ENCODE results near the gene DOK4. TPM values are rescaled to one million over a fixed set of nuclear protein-coding genes. Genes with fewer than 3 reads are reported as not detected.
A peak's percentile ranks its signal among the peaks of the same experiment; 100 is the strongest.
"Not testable (repeated sequence)": the region's sequence is repeated elsewhere in the genome, so short reads cannot be mapped to it uniquely, and the experiment has no call there.

Gene DOK4
- total RNA-seq, 1 donor from 2014 or later = 83.6 TPM

- no peaks in the 10 kb centered on the region for H3K9me3 Mint-ChIP-seq
- H3K4me3 Mint-ChIP-seq = peak within 1 kb of the TSS; percentile 88
- H3K4me1 Mint-ChIP-seq = peaks cover 15% of the 10 kb centered on the region
- DNase-seq (ENCODE audit: low spot score in 2 of 2, unreplicated experiment in 2 of 2) = peak; percentile 87 to 90
- H3K27me3 Mint-ChIP-seq (ENCODE audit: low read depth) = no peaks in the 10 kb centered on the region
- TF ChIP-seq CTCF (IDR thresholded peaks at IDR 0.05; ENCODE audit: unreplicated experiment) = no peak
- peak within 1 kb of the TSS; percentile 93 for H3K27ac Mint-ChIP-seq
- H3K36me3 Mint-ChIP-seq = peaks cover 7% of the 10 kb centered on the region
These were observed 38.9 kb downstream of the DOK4 start, which contains the start of the genes CIAPIN1 and COQ9 for GRCh38 chr16:57447186-57447962. Gene CIAPIN1 (minus strand): TSS chr16:57447385. CDS start chr16:57440928, 6,457 bp downstream. Gene COQ9 (plus strand): TSS chr16:57447479. CDS start chr16:57447506, 27 bp downstream.

DNA sequence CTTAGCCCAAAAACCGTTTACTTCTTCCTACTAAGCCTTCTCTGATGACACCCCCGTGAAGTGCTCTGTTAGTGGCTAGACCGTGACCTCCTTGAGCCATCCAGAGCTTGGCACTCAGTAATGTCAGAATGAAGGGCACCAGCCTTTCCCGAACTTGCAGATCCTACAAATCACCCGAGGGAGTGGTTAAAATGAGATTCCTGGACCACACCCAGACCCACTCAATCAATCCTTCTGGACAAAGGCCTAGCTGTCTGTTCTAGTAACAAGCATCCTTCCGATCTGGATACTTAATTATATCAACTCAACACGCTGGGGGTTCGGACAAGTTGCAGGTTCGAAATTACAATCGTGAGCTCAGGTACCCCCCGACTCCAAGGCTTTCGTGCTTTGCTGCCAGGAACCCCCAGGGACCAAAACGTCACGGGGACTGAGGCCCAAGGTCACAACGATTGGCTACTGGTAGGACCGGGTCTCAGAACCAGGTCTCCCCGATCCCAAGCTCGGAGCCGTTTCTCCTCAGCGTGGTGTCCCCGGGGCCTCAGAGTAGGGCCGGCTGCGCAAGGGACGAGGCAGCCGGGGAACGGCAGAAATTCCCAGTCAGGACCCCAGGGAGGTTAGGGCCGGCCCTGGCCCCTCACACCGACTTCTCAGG is 39.6 kb downstream of the DOK4 start:
- H3K27me3 Mint-ChIP-seq (ENCODE audit: low read depth) = no peaks in the 10 kb centered on the region
- no peak for DNase-seq (ENCODE audit: low spot score in 2 of 2, unreplicated experiment in 2 of 2)
- peak overlapping the region; percentile 88 for H3K4me3 Mint-ChIP-seq
- H3K27ac Mint-ChIP-seq = peak overlapping the region; percentile 93
- H3K36me3 Mint-ChIP-seq = peaks cover 9% of the 10 kb centered on the region
- no peak for TF ChIP-seq CTCF (IDR thresholded peaks at IDR 0.05; ENCODE audit: unreplicated experiment)
- H3K9me3 Mint-ChIP-seq = no peaks in the 10 kb centered on the region
- H3K4me1 Mint-ChIP-seq = peaks cover 15% of the 10 kb centered on the region

- Mint-ChIP-seq H3K27me3 (ENCODE audit: low read depth) (no peaks in the 10 kb centered on the region), H3K4me1 (peaks cover 15% of the 10 kb centered on the region), H3K9me3 (peaks cover 7% of the 10 kb centered on the region), H3K27ac (no peak overlapping the region), H3K4me3 (no peak overlapping the region), H3K36me3 (peaks cover 18% of the 10 kb centered on the region)
- TF ChIP-seq CTCF (IDR thresholded peaks at IDR 0.05; ENCODE audit: unreplicated experiment) = no peak
- no peak for DNase-seq (ENCODE audit: low spot score in 2 of 2, unreplicated experiment in 2 of 2)
These were observed 40.8 kb downstream of the DOK4 start for GRCh38 chr16:57445510-57445909.

- DNase-seq (ENCODE audit: low spot score in 2 of 2, unreplicated experiment in 2 of 2) = no peak
- H3K27me3 Mint-ChIP-seq (ENCODE audit: low read depth) = no peaks in the 10 kb centered on the region
- H3K4me1 Mint-ChIP-seq = peaks cover 15% of the 10 kb centered on the region
- peaks cover 15% of the 10 kb centered on the region for H3K9me3 Mint-ChIP-seq
- H3K27ac Mint-ChIP-seq = no peak overlapping the region
- peaks cover 26% of the 10 kb centered on the region for H3K36me3 Mint-ChIP-seq
- no peak overlapping the region for H3K4me3 Mint-ChIP-seq
- TF ChIP-seq CTCF (IDR thresholded peaks at IDR 0.05; ENCODE audit: unreplicated experiment) = no peak
These were observed 41.6 kb downstream of the DOK4 start for GRCh38 chr16:57444711-57445110.

GRCh38 chr16:57440551-57440950 is 45.7 kb downstream of the DOK4 start:
- Mint-ChIP-seq H3K36me3 (peaks cover 47% of the 10 kb centered on the region), H3K9me3 (peaks cover 17% of the 10 kb centered on the region)
- H3K27ac Mint-ChIP-seq; H3K4me1 Mint-ChIP-seq; DNase-seq (ENCODE audit: low spot score in 2 of 2, unreplicated experiment in 2 of 2); H3K4me3 Mint-ChIP-seq; H3K27me3 Mint-ChIP-seq (ENCODE audit: low read depth): not testable (repeated sequence)

DNA sequence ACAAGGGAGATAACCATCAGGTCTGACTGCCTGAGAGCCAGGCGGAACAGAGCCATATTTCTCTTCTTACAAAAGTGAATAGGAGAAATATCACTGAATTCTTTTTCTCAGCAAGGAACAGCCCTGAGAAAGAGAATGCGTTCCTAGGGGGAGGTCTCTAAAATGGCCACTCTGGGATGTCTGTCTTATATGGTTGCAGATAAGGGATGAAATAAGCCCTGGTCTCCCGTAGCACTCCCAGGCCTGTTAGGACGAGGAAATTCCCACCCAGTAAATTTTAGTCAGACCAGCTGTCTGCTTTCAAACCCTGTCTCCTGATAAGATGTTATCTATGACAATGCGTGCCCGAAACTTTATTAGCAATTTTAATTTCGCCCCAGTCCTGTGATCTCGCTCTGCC is 46.3 kb downstream of the DOK4 start:
- peaks cover 49% of the 10 kb centered on the region for H3K36me3 Mint-ChIP-seq
- H3K9me3 Mint-ChIP-seq = peaks cover 17% of the 10 kb centered on the region
- not testable (repeated sequence) for DNase-seq (ENCODE audit: low spot score in 2 of 2, unreplicated experiment in 2 of 2); H3K27me3 Mint-ChIP-seq (ENCODE audit: low read depth); H3K4me1 Mint-ChIP-seq; H3K4me3 Mint-ChIP-seq; H3K27ac Mint-ChIP-seq

Data from mesothelial cell of epicardium (in vitro differentiated cells).